ENCODE data around the gene LRRC25.
"Not testable (repeated sequence)": the region's sequence is repeated elsewhere in the genome, so short reads cannot be mapped to it uniquely, and the experiment has no call there.

Gene LRRC25

GRCh38 chr19:18405754-18406153, 8.3 kb upstream of the LRRC25 start:
- DNase-seq (ENCODE audit: low read depth in 2 of 2): not testable (repeated sequence)

- DNase-seq (ENCODE audit: low read depth in 2 of 2): not testable (repeated sequence)
These were observed 5.2 kb upstream of the LRRC25 start for GRCh38 chr19:18402455-18403248.

- no peak for DNase-seq (ENCODE audit: low read depth in 2 of 2)
These were observed 4.2 kb upstream of the LRRC25 start for GRCh38 chr19:18401580-18402112.

GRCh38 chr19:18399008-18399407, 1.6 kb upstream of the LRRC25 start:
- no peak for DNase-seq (ENCODE audit: low read depth in 2 of 2)

DNA sequence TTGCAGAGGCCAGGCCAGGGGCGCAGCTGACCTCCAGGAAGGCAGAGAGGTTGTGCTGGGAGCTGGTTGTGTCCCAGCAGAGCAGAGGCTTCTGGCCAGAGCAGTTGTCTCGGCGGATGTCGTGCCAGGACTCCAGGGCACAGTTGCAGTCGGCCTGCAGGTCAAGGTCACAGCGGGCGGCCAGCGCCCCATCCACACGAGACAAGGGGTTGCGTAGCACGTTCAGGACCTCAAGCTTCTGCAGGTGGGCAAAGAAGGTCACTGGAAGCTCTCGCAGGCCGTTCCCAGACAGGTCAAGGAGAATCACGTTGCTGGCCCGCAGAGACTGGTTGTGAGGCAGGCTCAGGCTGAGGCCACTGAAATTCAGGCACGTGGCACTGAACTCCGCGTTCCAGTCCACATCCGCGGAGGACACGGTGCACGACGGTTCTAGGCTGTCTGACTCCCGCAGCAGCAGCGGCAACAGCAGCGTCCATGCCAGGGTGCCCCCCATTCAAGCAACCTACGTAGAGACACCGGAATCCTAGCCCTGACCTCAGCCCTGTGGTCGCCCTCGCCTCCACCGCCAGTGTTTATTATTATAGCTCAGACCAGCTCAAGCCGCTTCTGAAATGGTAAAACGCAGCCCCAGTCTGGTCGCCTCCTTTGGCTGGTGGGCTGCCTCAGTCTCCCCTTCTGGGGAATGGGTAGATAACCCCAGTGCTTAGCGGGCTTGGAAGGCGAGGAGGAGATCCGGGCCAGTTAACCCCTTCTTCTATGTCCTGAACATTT, 766 bp downstream of the LRRC25 start:
- no peak for DNase-seq (ENCODE audit: low read depth in 2 of 2)

GRCh38 chr19:18393836-18394235, 3.6 kb downstream of the LRRC25 start:
- no peak for DNase-seq (ENCODE audit: low read depth in 2 of 2)

DNA sequence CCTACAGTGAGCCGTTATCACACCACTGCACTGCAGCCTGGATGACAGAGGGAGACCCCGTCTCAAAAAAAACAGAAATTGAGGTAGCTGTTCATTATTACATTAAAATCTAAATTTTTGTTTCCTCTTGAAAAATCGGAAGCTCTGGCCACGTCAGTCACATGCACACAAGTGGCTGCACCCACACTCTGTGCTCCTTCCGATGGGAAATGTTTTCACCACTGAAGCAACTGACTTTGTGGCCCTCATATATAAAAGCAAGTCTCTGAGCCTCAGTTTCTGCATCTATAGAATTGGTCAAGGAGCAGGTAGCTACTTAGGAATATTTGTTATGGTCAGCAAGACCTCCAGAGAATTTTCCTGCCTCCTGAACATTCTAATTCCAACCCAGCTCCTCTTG, 4.5 kb downstream of the LRRC25 start:
- no peak for DNase-seq (ENCODE audit: low read depth in 2 of 2)

DNA sequence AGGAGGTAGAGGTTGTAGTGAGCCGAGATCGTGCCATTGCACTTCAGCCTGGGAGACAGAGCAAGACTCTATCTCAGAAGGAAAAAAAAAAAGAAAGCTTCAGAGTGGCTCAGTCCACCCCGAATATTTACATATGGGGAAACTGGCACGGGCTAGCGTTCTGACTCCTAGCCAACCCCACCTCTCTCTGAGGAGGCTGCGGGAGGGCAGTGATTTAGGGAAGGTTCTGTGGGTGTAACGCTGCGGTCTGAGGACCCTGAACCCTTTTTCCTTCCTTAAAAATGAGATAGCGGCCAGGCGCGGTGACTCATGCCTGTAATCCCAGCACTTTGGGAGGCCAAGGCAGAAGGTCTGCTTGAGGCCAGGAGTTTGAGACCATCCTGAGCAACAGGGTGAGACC, 5.0 kb downstream of the LRRC25 start:
- no peak for DNase-seq (ENCODE audit: low read depth in 2 of 2)

- no peak for DNase-seq (ENCODE audit: low read depth in 2 of 2)
These were observed 5.8 kb downstream of the LRRC25 start for GRCh38 chr19:18391509-18392075.

DNA sequence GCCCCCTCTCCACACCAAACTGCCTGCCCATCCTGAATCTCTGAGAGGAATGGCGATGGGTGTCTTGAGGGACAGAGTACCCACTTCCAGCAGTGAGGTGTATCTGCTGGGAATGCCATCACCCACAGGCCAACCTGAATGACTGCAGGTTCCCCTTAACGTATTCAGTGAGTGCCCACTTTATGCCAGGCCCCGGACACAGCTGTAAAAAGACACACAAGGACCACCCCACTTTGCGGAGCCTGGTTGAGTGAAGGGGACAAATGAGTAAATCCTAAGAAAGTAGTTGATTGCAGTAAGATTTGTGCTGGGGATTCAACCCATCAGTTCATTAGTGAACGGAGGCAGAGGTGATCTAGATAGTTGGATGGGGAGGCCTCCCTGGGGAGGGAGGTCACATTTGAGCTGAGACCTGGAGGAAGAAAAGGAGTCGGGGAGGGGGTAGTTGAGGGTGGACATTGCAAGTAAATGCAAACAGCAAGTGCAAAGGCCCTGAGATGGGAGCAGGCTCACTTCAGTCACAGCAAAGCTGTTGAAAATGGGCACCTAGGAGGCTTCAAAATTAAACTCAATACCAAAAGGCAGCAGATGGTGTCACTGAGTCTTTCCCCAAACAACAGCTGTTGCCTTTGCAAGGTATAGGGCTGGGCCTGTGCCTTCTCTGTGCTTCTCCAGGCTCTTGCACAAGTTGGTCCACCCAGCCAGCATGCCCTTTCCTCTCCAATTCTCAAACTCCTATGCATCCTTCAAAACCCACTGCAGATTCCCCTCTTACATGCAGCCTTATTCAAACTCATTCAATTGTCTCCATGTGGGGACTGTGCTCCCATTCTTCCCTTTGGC, 7.1 kb downstream of the LRRC25 start:
- DNase-seq (ENCODE audit: low read depth in 2 of 2): no peak

GRCh38 chr19:18389726-18390064, 7.7 kb downstream of the LRRC25 start:
- DNase-seq (ENCODE audit: low read depth in 2 of 2): no peak

GRCh38 chr19:18388960-18389725, 8.3 kb downstream of the LRRC25 start:
- no peak for DNase-seq (ENCODE audit: low read depth in 2 of 2)

DNA sequence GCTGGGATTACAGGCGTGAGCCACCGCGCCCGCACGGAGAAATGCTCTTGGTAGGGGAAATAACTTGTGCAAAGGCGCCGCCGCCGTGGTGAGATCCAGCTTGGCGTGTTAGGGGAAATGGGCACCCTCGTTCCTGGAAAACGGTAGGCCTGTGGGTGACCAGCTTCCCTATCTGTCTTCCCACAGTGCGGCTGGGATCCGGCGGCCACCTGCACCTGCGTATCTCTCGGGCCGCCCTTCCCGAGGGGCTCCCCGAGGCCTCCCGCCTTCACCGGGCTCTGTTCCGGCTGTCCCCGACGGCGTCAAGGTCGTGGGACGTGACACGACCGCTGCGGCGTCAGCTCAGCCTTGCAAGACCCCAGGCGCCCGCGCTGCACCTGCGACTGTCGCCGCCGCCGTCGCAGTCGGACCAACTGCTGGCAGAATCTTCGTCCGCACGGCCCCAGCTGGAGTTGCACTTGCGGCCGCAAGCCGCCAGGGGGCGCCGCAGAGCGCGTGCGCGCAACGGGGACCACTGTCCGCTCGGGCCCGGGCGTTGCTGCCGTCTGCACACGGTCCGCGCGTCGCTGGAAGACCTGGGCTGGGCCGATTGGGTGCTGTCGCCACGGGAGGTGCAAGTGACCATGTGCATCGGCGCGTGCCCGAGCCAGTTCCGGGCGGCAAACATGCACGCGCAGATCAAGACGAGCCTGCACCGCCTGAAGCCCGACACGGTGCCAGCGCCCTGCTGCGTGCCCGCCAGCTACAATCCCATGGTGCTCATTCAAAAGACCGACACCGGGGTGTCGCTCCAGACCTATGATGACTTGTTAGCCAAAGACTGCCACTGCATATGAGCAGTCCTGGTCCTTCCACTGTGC, 9.1 kb downstream of the LRRC25 start:
- DNase-seq (ENCODE audit: low read depth in 2 of 2): peak; percentile 55 to 60

- no peak for DNase-seq (ENCODE audit: low read depth in 2 of 2)
These were observed 10.7 kb downstream of the LRRC25 start for GRCh38 chr19:18386543-18387271.

- no peak for DNase-seq (ENCODE audit: low read depth in 2 of 2)
These were observed 11.5 kb downstream of the LRRC25 start, which contains the start of gene GDF15 for GRCh38 chr19:18385675-18386542. GDF15 (plus strand) TSS chr19:18386158; CDS start chr19:18386190, 32 bp downstream.

DNA sequence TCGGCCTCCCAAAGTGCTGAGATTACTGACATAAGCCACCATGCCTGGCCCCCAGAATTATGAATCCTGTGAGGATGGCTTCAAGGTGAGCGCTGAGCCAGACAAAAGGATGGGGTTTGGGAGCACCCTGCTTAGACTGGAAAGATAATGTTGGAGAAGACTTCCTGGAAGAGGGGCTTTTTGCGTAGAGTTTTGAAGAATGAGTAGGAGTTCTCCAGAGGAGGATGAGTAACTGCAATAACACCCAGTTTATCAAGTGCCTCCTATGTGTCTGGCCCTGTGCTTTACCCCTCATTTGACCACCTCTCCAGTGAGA, 12.1 kb downstream of the LRRC25 start:
- no peak for DNase-seq (ENCODE audit: low read depth in 2 of 2)

- DNase-seq (ENCODE audit: low read depth in 2 of 2): no peak
These were observed 12.6 kb downstream of the LRRC25 start for GRCh38 chr19:18384775-18385174.

DNA sequence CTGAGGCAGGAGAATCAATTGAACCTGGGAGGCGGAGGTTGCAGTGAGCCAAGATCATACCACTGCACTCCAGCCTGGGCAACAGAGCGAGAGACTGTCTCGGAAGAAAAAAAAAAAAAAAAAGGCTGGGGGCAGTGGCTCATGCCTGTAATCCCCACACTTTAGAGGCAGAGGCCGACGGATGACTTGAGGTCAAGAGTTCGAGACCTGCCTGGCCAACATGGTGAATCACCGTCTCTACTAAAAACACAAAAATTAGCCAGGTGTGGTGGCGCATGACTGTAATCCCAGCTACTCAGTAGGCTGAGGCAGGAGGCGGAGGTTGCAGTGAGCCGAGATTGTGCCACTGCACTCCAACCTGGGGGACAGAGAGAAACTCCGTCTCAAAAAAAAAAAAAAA, 13.8 kb downstream of the LRRC25 start:
- not testable (repeated sequence) for DNase-seq (ENCODE audit: low read depth in 2 of 2)
